ENCODE data around the gene CACNA1H.

- TF ChIP-seq CTCF (IDR thresholded peaks at IDR 0.05; ENCODE audit: low read depth, low read length) (no peak), EZH2phosphoT487 (IDR thresholded peaks at IDR 0.05; ENCODE audit: low read depth) (no peak)
These were observed 36.5 kb downstream of the CACNA1H start for GRCh38 chr16:1189455-1189854.

All from OCI-LY3 (cell line).